Measurements from ENCODE around the gene PCLAF.
"Not testable (repeated sequence)": the region's sequence is repeated elsewhere in the genome, so short reads cannot be mapped to it uniquely, and the experiment has no call there.

The PCLAF gene

DNA sequence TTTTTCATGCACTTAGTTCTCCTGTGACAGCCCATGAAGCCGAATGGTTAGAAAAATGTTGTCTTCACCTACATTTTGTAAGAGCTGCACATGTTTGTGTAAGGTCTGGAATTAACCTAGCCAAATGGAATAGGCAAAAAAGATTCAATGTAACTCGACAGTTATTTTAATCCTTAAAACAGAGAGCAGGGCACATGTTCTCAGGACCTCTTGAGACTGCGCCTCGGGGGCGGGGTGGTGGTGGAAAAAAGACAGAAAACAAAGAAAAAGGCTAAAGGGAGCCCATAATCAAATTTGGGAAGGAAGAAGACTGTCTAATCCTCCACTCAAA is 24.6 kb downstream of the PCLAF start:
- no peak for DNase-seq

GRCh38 chr15:64355944-64356709 is 25.1 kb downstream of the PCLAF start, which contains the start of gene CSNK1G1:
CSNK1G1 (minus strand) TSS chr15:64356173; CDS start chr15:64300499, 55,674 bp downstream.
- peak; percentile 96 to 99 for DNase-seq

- peak in 1 of 2 experiments; percentile 30 for DNase-seq
Measured at GRCh38 chr15:64355348-64355943, 25.8 kb downstream of the PCLAF start.

DNA sequence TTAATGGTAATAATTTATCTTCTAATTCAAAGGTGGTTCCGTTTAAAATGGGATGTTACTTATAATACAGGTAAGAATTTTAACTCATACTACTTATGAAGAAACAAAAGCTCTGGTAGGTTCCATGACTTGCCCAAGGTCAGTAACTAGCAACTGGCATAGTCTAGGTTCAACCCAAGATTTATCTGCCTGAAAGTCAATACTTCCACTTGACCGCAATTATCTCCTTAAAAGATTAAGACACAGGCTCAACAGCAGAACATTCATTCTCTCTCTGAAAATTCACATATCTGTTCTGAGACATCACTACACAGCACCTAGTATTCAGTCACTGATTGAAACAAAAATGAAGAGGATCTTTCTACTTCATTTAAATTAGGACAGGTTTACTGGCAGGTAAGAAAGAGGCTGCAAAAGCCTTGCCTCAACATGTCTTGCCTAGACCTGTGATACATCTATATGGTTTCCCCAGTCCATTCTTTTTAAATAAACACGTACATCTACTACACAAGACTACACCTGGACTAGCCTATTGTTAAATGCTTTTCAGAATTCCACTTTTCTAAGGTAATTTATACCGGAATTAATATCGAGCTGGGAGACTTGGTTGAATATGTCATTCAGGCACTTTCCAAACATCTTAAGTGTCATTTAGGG is 26.4 kb downstream of the PCLAF start:
- no peak for DNase-seq

DNA sequence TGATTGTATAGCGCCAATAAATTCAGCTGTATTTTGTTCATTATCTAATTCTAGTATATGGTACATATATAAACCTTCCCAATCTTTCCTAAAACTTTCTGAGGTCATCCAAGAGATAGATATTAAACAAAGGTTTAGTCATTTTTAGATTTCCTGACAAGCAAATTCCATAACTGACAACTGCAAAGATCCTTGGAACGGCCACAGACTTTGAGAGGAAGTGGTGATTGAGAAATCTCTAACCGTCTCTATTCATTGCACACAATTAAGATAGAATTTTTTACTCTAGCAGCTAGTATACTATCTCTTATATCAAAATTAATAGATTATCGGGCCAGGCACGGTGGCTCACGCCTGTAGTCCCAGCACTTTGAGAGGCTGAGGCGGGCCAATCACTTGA is 30.0 kb downstream of the PCLAF start:
- DNase-seq, result no peak

GRCh38 chr15:64349375-64349774 is 31.9 kb downstream of the PCLAF start:
- no peak for DNase-seq

- no peak for DNase-seq
Measured at GRCh38 chr15:64348455-64348854, 32.8 kb downstream of the PCLAF start.

DNA sequence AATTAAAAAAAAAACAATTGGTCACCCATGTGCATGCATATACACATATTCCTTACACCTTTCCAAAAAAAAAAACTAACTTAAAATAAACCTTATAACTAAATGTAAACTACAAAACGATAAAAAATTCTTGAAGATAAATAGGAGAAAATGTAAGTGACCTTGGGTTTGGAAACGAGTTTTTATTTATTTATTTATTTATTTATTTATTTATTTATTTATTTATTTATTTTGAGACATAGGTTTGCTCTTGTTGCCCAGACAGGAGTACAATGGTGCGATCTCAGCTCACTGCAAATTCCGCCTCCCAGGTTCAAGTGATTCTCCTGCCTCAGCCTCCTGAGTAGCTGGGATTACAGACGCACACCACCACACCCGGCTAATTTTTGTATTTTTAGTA is 35.0 kb downstream of the PCLAF start:
- DNase-seq, result not testable (repeated sequence)

GRCh38 chr15:64344651-64345294 is 36.5 kb downstream of the PCLAF start:
- no peak for DNase-seq

DNA sequence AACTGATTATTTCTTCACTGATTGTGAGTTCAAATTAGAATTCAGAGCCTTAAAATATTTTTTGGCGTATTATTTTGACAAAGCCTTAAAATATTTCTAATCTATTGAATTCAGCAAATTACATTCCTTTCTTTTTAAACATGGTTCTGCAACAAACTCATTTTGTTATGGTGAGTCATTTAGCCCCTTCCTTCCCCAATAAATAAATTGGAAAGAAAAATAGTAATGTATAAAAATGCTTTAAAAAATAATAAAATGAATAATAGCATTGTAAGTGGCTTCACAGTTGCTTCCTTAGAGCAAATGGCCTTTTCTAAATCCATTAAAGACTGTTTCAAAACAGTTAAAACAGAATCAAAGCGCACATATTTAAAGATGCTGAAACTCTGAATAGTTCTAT is 37.4 kb downstream of the PCLAF start:
- no peak for DNase-seq

GRCh38 chr15:64343222-64343621 is 38.0 kb downstream of the PCLAF start:
- DNase-seq, result no peak

DNA sequence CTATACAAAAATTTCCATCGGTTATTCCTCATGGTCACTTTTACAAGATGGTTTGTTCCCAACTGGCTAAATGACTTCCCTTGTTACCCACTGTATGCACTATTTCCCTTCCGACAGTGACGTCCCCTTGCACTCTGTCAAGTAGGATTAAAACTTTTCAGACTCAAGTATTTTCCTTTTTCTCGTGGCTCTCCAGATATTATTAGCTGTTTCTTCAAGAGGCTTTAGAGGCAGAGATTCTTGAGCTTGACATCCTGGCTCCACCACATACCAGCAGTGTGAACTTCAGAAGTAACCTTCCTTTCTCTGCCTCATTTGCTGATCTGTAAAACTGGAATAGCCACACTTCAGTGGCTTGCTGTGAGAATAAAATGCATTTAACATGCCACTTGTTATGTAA is 39.3 kb downstream of the PCLAF start:
- DNase-seq, result no peak

DNA sequence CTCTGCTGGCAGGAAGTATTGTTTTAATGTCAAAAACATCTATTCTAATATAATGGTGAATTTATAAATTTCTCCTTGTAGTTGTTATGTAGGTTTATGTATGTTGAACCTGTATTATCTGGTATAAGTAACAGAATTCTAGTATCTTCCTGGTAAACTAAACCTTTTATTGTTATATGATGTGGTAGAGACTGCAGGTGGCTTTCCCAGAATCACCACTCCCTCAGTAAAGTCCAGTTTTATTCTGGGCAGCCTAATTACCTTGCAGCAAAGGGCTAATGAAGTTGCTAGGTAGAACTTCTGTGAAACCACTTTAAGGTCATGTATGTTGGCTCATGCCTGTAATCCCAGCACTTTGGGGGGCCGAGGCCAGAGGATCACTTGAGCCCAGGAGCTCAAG is 40.9 kb downstream of the PCLAF start:
- no peak for DNase-seq

DNA sequence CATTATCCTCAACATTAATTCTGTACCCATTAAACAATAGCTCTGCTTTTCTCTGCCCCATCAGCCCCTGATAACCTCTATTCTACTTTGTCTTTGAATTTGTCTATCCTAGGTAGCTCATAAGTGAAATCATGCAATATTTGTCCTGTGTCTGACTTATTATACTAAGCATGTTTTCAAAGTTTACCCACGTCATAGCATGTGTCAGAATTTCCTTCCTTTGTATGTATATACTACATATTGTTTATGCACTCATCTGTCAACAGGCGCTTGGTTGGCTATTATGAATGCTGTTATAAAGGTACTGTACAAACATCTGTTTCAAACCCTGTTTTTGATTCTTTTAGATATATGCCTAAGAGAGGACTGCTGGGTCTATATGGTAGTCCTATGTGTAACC is 43.5 kb downstream of the PCLAF start:
- DNase-seq, result no peak

DNA sequence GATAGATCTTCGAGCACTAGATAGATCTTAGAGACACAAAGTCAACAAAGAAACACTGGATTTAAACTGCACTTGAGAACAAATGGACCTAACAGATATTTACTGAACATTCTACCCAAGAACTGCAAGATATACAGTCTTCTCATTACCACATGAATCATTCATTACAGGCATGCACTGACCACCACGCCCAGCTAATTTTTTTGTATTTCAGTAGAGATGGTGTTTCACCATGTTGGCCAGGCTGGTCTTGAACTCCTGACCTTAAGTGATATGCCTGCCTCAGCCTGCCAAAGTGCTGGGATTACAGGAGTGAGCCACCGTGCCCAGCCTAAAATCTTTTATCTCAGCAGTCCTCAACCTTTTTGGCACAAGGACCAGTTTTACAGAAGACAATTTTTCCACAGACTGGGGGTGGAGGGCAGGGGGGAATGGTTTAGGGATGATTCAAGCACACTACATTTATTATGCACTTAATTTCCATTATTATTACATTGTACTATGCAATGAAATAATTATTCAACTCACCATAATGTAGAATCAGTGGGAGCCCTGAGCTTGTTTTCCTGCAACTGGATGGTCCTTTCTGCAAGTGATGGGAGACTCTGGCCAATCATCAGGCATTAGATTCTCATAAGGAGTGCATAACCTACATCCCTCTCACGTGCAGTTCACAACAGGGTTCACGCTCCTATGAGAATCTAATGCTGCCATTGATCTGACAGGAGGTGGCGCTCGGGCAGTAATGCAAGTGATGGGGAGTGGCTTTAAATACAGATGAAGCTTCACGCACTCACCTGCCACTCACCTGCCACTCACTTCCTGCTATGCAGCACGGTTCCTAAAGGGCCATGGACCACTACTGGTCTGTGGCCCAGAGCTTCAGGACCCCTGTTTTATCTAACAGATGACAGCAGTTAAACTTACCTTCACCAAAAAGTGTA is 47.0 kb downstream of the PCLAF start:
- DNase-seq, result no peak

DNA sequence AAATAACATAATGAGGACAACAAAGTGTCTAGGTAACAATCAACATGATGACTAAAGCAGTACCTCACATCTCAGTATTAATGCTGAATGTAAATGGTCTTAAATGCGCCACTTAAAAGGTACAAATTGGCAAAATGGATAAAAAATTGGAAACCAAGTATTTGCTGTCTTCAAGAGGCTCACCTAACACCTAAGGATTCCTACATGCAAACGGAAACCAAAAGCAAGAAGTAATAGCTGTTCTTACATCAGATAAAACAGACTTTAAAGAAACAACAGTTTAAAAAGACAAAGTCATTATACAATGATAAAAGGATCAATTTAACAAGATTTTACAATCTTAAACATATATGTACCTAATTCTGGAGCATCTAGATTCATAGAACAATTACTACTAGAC is 47.7 kb downstream of the PCLAF start:
- no peak for DNase-seq

DNA sequence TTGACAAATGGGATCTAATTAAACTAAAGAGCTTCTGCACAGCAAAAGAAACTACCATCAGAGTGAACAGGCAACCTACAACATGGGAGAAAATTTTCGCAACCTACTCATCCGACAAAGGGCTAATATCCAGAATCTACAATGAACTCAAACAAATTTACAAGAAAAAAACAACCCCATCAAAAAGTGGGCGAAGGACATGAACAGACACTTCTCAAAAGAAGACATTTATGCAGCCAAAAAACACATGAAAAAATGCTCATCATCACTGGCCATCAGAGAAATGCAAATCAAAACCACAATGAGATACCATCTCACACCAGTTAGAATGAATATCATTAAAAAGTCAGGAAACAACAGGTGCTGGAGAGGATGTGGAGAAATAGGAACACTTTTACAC is 49.6 kb downstream of the PCLAF start:
- not testable (repeated sequence) for DNase-seq

GRCh38 chr15:64326975-64327374 is 54.3 kb downstream of the PCLAF start:
- not testable (repeated sequence) for DNase-seq

GRCh38 chr15:64326458-64326857 is 54.8 kb downstream of the PCLAF start:
- peak in 1 of 2 experiments; percentile 12 for DNase-seq

GRCh38 chr15:64324165-64324877 is 56.9 kb downstream of the PCLAF start:
- no peak for DNase-seq

- DNase-seq, result no peak
Measured at GRCh38 chr15:64315216-64315615, 66.0 kb downstream of the PCLAF start.

DNA sequence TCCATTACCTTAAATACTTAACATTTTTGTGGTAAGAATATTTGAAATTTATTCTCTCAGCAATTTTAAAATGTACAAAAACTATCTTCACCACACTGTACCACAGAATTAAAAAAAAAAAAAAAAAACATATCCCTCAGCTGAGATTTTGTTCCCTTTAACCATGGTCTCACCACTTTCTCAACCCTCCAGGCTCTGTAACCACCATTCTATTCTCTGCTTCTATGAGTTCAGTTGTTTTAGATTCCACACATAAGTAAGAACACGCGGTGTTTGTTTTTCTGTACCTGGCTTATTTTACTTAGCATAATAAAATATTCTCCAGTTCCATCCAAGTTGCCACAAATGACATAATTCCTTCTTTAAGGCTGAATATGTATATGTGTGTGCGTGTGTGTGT is 66.8 kb downstream of the PCLAF start:
- no peak for DNase-seq

Data from SW 1271 (cell line).